ENCODE measurements around the gene UBE2V1.
"Not testable (repeated sequence)": the region's sequence is repeated elsewhere in the genome, so short reads cannot be mapped to it uniquely, and the experiment has no call there.

UBE2V1 gene

GRCh38 chr20:50136822-50137599, 24.1 kb upstream of the UBE2V1 start:
- peak; percentile 30 for DNase-seq

DNA sequence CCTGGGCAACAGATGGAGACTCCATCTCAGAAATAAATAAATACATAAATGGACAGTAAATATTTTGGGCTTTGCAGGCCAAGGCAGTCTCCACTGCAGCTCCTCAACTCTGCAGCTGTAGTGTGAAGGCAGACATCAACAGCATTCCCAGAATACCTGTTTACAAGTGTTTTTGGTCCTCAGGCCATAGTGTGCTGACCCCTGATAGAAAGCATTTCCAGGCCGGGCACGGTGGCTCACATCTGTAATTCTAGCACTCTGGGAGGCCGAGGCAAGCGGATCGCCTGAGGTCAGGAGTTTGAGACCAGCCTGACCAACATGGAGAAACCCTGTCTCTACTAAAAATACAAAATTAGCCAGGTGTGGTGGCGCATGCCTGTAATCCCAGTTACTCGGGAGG, 22.2 kb upstream of the UBE2V1 start:
- not testable (repeated sequence) for DNase-seq

DNA sequence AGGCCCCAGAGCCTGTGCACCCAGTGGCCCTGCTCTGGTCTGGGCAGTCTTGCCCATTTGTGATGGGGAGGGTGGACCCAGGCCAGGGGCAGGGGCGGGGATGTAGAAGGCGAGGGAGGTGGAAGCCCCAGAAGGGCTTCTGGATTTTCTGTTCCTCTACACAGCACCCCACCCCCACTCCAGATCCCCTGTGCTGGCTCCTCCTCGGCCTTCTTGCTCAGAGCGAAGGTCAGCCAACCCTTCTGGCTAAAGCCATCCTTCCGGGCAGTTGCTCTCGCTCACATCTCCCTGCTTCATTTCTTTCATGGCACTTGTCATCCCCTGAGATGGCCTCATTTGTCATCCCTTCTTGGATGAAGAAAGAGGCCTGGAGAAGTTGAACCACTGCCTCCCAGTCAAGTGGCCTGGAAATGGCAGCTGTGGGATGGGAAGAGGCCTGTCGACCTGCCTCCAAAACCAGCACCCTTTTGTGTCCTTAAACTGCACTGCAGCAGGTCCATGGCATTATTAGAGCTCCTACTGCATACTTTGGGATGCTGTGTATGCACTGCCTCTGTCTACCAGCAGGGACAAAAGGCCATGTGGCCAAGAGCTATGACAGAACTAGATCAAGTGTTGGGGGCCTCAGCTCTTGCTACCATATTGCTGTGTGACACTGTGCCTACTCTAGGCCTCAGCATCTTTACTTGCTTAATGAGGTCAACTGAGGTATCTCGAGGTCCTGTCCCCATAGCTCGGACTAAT, 20.7 kb upstream of the UBE2V1 start:
- no peak for DNase-seq

GRCh38 chr20:50133041-50133440, 20.1 kb upstream of the UBE2V1 start:
- DNase-seq, result no peak

GRCh38 chr20:50130995-50131394, 18.0 kb upstream of the UBE2V1 start:
- no peak for DNase-seq

DNA sequence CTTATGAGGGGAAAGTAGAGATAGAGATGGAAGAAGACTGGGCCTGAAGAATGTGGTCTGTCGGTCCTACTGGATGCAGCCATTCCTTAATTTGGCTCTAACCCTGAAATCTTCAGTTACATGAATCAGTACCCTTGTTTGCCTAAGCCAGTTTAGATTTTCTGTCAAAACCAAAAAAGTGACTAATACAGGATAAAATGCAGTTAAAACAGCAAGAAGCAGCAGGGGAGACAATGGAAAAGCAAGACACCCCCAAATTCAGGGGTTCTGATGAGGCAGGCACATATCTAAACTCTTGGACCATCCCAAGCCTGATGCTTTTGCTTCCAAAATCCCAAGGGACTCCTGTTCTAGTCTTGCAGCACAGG, 17.4 kb upstream of the UBE2V1 start:
- no peak for DNase-seq

DNA sequence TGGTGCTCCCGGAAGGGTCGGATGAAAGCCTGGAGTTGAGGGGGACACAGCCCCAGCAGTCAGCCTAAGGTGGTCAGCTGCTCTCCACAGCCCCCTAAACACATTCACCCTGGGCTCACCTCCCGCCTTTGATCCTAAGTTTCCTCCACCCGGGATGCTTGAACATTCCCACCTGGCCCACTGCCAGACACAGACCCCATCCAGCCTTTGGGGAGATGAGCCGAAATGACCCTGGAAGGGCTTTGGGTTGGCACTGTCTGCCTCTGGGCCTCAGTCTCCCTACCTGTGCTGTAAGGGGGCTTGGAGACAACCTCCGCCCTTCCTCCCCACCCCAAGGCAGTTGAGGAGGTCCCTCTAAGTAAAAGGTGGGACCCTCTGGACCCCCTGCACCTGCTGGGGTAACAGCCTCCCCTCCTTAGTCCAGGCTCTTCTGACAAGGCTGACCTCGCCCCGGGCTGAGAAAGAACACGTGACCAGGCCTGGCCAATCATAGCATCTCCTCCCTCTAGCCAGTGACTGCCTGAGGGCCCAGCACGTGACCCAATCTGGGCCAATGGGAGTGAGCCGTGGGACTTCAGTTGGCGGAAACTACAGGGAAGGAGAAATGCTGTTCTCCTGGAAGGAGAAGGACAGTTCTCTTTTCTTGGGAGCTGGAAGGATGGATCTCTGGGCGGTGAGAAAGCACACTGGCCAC, 16.9 kb upstream of the UBE2V1 start:
- DNase-seq, result no peak

GRCh38 chr20:50128520-50128905, 15.6 kb upstream of the UBE2V1 start:
- DNase-seq, result no peak

- no peak for DNase-seq
Measured at GRCh38 chr20:50127587-50128519, 14.9 kb upstream of the UBE2V1 start.

DNA sequence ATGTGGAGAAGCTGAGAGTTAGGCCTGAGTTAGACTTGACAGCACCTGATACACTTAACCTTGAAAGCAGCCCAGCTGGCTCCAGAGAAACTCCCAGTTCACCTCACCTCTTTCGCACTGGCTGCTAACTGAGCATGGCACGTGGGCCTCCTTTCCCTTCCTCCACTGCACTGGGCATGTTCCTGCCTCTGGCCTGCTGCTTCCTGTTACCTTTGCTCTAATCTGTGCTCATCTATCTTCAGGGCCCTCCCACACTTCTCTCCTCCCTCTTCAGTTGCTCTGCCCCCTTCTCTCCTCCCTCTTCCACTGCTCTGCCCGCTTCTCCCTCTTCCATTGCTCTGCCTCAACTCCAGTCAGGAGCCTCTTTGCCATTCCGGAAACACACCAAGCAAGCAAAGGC, 13.7 kb upstream of the UBE2V1 start:
- DNase-seq, result no peak

DNA sequence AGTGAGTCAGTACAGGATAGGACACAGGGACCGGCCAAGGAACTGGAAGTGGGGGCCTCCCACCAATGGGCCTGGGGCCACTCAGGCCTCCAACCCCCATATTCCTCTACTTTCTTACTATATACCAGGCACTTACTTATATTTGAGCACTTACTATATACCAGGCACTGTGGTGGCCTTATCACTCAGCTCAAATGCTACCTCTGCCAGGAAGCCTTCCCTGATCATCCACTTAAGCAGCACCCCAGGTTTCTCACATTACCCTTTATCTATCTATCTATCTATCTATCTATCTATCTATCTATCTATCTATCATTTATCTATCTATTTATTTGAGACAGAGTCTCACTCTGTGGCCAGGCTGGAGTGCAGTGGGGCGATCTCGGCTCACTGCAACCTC, 12.3 kb upstream of the UBE2V1 start:
- no peak for DNase-seq

DNA sequence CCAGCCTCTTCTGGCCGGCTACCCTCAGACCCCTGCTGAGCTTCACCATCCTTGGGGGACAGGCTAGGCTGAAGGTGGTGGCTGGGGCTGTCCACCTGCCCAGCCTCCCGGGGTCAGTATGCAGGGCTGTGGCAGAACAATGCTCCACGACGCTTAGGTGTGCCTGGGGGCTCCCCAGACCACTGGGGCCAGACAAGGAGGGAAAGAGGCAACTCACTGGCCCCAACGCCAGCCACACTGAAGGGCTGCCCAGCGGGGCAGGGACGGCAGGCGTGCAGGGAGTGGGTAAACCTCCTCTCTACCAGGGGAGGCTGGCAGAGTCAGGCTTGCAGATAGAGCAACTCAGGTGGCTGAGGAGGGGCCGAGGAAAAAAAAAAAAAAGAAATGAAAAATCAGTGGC, 11.5 kb upstream of the UBE2V1 start:
- no peak for DNase-seq

GRCh38 chr20:50123418-50123817, 10.5 kb upstream of the UBE2V1 start:
- no peak for DNase-seq

DNA sequence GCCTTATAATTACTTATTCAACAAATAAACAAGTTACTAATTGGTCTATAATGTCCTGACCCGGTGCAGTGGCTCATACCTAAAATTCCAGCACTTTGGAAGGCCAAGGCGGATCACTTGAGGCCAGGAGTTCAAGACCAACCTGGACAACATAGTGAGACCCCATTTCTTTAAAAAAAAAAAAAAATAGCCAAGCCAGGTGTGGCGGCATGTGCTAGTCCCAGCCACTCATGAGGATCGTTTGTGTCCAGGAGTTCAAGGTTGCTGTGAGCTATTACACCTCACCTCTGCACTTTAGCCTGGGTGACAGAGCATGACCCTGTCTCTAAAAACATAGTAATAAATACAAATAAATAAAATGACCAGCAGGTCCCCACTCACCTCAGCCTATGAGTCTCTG, 9.8 kb upstream of the UBE2V1 start:
- no peak for DNase-seq

DNA sequence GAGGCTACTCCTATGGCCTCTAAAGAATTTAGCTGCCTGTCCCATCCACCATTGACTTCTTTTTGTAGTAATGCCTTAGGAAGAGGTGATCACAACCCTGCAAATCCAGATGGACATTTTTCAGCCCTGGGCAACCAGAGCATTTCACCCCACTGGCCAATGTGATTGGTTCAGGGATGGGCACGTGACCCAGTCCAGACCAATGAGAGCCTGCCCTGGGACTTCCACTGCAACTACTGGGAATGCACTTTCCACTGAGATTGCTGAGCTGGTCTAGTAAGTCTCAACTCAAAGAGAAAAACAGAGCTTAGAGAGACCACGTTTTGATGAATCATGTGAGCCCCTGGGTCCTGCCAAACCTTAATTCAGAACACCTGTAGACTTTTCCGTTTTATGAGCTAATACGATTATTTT, 8.9 kb upstream of the UBE2V1 start:
- DNase-seq, result no peak

- DNase-seq, result peak; percentile 59
Measured at GRCh38 chr20:50120935-50121693, 8.2 kb upstream of the UBE2V1 start.

- no peak for DNase-seq
Measured at GRCh38 chr20:50118203-50118602, 5.3 kb upstream of the UBE2V1 start.

GRCh38 chr20:50116368-50116999, 3.5 kb upstream of the UBE2V1 start:
- DNase-seq, result no peak

DNA sequence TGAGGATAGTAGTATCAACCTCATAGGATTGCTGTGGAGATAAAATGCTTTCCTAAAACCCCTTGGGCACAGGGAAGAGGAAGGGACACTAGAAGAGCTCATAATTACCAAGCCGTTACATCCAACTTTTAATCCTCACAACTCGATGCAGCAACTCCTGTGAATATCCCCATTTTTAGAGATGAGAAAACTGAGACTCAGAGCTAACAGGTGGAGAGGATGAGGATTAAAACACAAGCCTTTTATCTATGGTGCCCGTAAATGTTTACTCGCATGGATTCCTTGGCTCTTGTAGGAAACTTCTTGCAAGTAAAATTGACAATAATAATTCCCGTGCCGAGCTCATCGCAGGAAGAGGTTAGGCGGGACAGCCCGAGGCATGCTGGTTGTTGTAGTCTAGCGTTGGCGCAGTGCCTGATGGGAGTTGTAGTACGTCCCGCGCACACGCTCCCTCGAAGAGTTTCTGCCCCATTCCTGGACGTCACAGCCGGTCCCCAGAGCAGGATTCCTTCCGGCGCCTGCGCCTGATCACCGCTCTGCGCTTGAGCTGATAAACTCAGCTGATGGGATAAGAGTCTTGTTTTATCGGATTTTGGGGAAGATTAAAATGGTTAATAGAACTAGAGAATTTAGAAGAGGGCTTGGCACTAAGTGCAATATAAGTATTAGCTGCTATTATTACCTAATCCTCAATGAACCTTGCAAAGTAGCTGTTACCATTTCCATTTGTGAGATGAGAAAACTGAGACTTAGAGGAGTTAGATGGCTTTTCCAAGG, 2.8 kb upstream of the UBE2V1 start:
- DNase-seq, result peak; percentile 90

GRCh38 chr20:50115041-50115512, 2.1 kb upstream of the UBE2V1 start:
- DNase-seq, result no peak

Measured in stimulated activated CD4-positive, alpha-beta T cell treated with anti-CD3 and anti-CD28 coated beads, Interleukin-1b, Interleukin-23, amount 100 ng/mL, for 48 hours (primary cell).